Esophagus squamous epithelium (tissue), 4 donors: ENCODE results near the gene SGK2.

Experiments
- CTCF ChIP-seq, 6 experiments: fragments of 450-650 bp in 4 of 6; fragments of 200-600 bp in 2 of 6; sonication (generic) in 2 of 6; IDR thresholded peaks; one replicate each; pipeline ENCODE4 v1.5.1; 2016 to 2019; ENCODE audit warnings: antibody characterized with exemption in 6 of 6, mild to moderate bottlenecking in 4 of 6, moderate library complexity in 4 of 6
- POLR2A ChIP-seq, 4 donors: fragments of 450-650 bp; IDR thresholded peaks; one replicate each; pipeline ENCODE4 v1.6.1; 2017; ENCODE audit warnings: antibody characterized with exemption in 4 of 4, mild to moderate bottlenecking in 4 of 4, moderate library complexity in 3 of 4

- no peak for TF ChIP-seq CTCF (IDR thresholded peaks at IDR 0.05)
- TF ChIP-seq POLR2A (IDR thresholded peaks at IDR 0.05), result no peak
These were observed 27.8 kb downstream of the SGK2 start for GRCh38 chr20:43586641-43587040.
